HG03064 (cell line): Measurements from ENCODE around the gene PHF5A.

Experiments used
- ATAC-seq: cut with Tn5 transposase; IDR thresholded peaks from one replicate; pipeline ENCODE4 v1.9.1; 2021; ENCODE audit warnings: low read depth; ENCODE audit not compliant: unreplicated experiment

Gene PHF5A

DNA sequence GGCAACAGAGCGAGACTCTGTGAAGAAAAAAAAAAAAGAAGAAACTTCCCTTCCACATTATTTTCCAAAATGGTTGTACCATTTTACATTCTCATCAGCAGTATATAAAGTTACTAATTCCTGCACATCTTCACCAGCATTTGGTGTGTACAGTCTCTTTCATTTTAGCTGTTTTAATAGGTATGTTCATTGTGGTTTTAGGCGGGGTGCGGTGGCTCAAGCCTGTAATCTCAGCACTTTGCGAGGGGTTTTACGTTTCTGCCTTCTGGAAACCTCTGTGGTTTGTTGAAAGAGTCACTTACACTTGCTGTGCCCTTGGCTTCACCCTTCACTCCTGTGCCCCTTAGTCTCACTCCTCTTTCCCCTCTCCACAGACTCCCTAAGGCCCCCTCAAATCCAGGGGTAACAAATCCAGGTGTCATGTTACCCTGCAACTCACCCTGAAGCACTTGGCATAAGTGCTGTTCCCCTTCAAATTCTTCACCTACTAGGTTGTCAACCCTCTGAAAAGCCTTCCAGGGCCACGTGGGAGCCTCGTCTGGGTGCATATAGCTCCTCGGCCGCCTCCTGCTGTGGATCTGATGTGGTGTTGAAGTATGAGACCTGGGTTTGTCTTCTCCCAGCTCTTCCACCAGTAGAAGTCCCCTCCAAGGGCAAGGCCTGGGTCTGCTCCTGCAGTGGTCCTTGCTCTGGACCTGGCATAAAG lies 42.7 kb downstream of the PHF5A start:
- ATAC-seq, result no peak

DNA sequence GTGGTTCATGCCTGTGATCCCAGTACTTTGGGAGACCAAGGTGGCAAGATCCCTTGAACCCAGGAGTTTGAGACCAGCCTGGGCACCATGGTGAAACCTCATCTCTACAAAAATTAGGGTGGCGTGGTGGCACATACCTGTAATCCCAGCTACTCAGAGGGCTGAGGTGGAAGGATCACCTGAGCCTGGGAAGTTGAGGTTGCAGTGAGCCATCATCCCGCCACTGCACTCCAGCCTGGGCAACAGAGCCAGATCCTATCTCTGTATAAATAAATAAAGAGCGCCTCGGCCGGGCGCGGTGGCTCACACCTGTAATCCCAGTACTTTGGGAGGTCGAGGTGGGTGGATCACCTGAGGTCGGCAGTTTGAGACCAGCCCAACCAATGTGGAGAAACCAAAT lies 49.8 kb downstream of the PHF5A start:
- no peak for ATAC-seq

DNA sequence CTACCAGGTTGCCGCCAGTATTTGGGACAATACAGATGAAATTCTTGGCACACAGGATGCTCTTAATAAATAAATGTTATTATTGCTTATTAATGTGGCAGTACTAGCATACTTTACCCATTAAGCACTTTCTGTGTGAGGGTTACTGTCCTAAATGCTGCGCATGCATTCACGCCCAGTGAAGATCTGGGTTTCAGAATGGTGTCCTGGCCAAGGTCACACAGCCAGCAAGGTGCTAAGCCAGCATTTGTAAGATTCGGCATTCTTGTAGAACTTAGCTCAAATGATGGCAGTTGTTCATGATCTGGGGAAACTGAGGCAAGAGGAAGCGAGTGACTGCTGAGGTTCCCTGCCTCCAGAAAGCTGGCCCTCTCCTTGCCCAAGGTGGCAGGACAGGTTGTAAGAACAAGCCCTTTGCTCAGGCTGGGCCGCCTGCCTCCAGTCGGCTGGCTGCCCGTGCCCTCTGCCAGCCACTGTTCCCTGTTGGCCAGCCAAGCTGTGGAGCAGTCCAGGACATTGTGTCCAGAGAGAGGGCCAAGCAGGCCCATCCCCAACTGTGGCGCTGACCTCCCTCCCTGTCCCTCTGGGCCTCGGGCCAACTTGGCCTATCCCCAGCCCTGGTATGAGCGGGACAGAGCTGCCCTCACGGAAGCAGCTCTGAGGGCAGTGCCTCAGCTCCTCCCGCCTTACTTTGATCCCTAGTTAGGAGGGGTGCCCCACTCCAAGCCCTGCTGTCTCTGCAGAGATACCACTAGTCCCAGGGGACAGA lies 50.7 kb downstream of the PHF5A start:
- ATAC-seq, result no peak

DNA sequence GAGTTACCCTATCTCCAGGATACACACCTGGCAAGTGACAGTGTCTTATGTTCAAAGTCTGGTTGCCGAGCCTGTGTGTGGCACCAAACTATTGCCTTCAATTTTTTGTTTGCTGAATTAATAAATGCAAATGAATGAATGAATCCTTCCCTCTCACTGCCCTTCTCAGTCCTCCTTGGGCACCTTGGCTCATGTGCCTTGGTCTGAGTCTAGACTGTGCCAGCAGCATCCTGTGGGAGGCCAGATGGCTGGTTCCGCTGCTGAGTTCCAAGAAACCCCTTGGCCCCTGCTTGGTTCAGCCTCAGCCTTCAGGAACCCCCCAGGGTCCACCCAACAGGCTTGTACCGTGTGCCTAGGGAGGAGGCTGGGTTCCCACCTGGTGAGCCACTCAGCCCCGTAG lies 52.9 kb downstream of the PHF5A start:
- ATAC-seq, result no peak

DNA sequence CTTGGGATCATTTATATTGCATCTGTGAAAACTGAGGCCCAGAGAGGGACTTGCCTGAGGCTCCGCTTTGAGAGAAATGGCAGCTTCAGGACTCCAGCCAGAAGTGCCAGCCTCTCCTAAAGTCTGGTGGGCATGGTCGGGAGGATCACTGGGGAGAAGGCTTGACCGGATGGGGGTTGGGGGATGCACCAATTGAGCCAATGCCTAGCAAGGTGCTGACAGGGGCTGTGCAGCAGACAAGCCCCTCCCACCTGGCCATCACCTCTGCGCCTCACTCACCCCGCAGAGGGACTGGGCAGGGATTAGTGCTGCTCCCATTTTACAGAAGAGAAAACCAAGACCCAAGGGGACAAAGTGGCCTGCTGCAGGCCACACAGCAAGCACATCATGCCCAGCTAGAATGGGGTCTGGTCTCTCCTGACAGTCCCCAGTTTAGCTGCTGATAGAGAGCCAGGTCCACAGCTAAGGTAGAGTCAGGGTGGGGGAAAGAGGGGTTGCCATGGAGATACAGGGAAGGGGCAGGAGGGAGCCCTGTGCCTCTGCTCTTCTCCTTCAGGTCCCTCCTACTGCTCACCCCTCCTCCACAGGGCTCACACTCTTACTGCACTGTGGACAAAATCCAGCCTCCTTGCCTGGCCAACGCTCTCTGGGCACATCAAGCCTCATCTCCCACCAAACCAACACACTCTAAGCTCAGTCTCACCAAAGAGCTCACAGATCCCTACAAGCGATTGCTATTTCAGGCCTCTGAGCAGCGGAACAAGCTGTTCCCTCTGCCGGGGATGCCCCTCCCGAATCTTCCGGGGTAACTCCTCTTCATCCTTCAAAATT lies 57.3 kb downstream of the PHF5A start:
- no peak for ATAC-seq

DNA sequence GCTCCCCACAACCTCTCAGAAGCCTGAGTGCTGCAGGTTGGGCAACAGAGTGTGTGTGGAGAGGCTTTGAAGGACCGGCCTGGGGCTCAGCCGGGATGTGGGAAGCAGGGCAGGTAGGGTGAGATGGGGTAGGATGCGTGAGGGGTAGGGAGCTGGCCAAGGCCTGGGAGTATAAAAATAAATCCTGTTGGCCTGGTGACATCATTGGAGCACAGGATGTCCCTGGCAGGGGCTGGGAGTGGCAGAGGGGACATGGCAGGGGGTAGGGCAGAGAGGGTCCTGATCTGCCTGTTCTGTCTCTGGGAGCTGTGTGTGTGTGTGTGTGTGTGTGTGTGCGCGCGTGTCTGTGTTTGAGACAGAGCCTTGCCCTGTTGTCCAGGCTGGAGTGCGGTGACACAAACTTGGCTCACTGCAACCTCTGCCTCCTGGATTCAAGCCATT lies 58.2 kb downstream of the PHF5A start:
- ATAC-seq, result no peak
